ENCODE measurements around the gene ITGB6. TPM values are rescaled to one million over a fixed set of nuclear protein-coding genes. Genes with fewer than 3 reads are reported as not detected.

Gene ITGB6
- total RNA-seq, 1 experiment from 2014 or later: not detected

DNA sequence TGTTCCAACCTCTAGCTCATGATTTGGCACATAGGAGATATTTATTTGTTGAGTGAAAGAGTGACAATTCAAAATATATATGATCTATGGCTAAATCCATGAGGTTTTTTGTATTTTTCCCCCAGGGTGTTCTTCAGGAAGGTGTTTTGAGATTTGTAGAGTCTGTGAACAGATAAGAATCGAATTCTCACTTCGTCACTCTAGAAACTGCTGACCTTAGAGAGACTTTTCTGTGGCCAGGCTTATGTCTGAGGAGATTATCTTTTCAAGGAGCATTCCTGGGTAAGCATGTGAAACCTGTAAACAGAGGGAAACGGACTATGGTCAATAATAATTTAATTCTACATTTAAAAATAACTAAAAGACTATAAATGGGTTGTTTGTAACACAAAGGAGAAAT, 849 bp upstream of the ITGB6 start:
- Mint-ChIP-seq H3K4me3 (no peak overlapping the region), H3K9me3 (peaks cover 3% of the 10 kb centered on the region), H3K27ac (no peak overlapping the region), H3K4me1 (no peaks in the 10 kb centered on the region), H3K27me3 (ENCODE audit: low read depth) (no peaks in the 10 kb centered on the region), H3K36me3 (no peaks in the 10 kb centered on the region)
- ChIA-PET POLR2A (no interaction called here), CTCF (no interaction called here)
- no peak for TF ChIP-seq IRF1 (CRISPR knock-in tag; IDR thresholded peaks at IDR 0.05)
- TF ChIP-seq, protein P1, sequence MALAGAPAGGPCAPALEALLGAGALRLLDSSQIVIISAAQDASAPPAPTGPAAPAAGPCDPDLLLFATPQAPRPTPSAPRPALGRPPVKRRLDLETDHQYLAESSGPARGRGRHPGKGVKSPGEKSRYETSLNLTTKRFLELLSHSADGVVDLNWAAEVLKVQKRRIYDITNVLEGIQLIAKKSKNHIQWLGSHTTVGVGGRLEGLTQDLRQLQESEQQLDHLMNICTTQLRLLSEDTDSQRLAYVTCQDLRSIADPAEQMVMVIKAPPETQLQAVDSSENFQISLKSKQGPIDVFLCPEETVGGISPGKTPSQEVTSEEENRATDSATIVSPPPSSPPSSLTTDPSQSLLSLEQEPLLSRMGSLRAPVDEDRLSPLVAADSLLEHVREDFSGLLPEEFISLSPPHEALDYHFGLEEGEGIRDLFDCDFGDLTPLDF (CRISPR knock-in tag; IDR thresholded peaks at IDR 0.05): no peak
- no peak for TF ChIP-seq ZNF425 (CRISPR knock-in tag; conservative IDR thresholded peaks at IDR 0.05)
- TF ChIP-seq SP1 (CRISPR knock-in tag; conservative IDR thresholded peaks at IDR 0.05): no peak
- ATAC-seq (no peak), DNase-seq (ENCODE audit: low spot score) (no peak)

GRCh38 chr2:160199053-160199452, 1.0 kb downstream of the ITGB6 start:
- TF ChIP-seq ETV6 (CRISPR knock-in tag; IDR thresholded peaks at IDR 0.05): no peak
- no peak for TF ChIP-seq NR1H2 (CRISPR knock-in tag; IDR thresholded peaks at IDR 0.05)
- TF ChIP-seq, protein P2, sequence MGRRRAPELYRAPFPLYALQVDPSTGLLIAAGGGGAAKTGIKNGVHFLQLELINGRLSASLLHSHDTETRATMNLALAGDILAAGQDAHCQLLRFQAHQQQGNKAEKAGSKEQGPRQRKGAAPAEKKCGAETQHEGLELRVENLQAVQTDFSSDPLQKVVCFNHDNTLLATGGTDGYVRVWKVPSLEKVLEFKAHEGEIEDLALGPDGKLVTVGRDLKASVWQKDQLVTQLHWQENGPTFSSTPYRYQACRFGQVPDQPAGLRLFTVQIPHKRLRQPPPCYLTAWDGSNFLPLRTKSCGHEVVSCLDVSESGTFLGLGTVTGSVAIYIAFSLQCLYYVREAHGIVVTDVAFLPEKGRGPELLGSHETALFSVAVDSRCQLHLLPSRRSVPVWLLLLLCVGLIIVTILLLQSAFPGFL (CRISPR knock-in tag; IDR thresholded peaks at IDR 0.05; ENCODE audit: borderline replicate concordance): no peak
- TF ChIP-seq ZNF232 (CRISPR knock-in tag; IDR thresholded peaks at IDR 0.05): no peak
- TF ChIP-seq TCF7 (CRISPR knock-in tag; IDR thresholded peaks at IDR 0.05; ENCODE audit: low read depth): no peak
- POLR2A ChIA-PET: no interaction called here
- Mint-ChIP-seq H3K9me3 (peaks cover 3% of the 10 kb centered on the region), H3K36me3 (no peaks in the 10 kb centered on the region), H3K27me3 (ENCODE audit: low read depth) (no peaks in the 10 kb centered on the region), H3K27ac (no peak overlapping the region), H3K4me1 (no peaks in the 10 kb centered on the region), H3K4me3 (no peak overlapping the region)
- DNase-seq (ENCODE audit: low spot score) (no peak), ATAC-seq (no peak)
- CTCF ChIA-PET: no interaction called here

DNA sequence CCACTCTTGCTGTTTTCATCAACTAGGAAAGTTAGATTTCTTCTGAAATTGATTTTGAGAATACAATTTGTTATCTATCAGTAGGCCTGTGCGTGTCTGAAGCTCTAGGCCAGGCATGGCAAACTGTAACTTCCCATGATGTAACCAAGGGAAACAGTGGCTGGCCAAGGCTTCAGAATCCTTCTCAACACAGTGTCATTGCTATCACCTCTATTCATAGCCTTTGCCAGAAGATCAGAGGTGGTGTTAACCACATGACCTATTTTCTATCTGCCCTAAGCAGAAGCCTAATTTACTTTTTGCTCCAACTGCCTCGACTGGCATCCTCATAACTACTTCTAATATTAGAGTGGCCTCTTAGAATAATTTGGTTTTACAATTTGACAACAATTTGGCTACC, 2.5 kb downstream of the ITGB6 start:
- TF ChIP-seq ARID4B (CRISPR knock-in tag; IDR thresholded peaks at IDR 0.05; ENCODE audit: borderline replicate concordance) (no peak), ZNF423 (CRISPR knock-in tag; IDR thresholded peaks at IDR 0.05) (no peak), GRHL2 (CRISPR knock-in tag; IDR thresholded peaks at IDR 0.05; ENCODE audit: insufficient replicate concordance, severe bottlenecking) (no peak), GTF2I (CRISPR knock-in tag; conservative IDR thresholded peaks at IDR 0.05) (no peak), HMGA2 (CRISPR knock-in tag; IDR thresholded peaks at IDR 0.05) (no peak), ZNF317 (CRISPR knock-in tag; IDR thresholded peaks at IDR 0.05; ENCODE audit: borderline replicate concordance, low read depth) (no peak), TP53 (CRISPR knock-in tag; IDR thresholded peaks at IDR 0.05) (no peak), CREM (CRISPR knock-in tag; IDR thresholded peaks at IDR 0.05) (no peak), ZNF671 (CRISPR knock-in tag; IDR thresholded peaks at IDR 0.05) (no peak), JUN (CRISPR knock-in tag; IDR thresholded peaks at IDR 0.05) (no peak), ZNF263 (CRISPR knock-in tag; IDR thresholded peaks at IDR 0.05; ENCODE audit: low read depth) (no peak)
- TF ChIP-seq, protein P3, sequence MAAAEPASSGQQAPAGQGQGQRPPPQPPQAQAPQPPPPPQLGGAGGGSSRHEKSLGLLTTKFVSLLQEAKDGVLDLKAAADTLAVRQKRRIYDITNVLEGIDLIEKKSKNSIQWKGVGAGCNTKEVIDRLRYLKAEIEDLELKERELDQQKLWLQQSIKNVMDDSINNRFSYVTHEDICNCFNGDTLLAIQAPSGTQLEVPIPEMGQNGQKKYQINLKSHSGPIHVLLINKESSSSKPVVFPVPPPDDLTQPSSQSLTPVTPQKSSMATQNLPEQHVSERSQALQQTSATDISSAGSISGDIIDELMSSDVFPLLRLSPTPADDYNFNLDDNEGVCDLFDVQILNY (CRISPR knock-in tag; IDR thresholded peaks at IDR 0.05): no peak
- TF ChIP-seq, protein P4, sequence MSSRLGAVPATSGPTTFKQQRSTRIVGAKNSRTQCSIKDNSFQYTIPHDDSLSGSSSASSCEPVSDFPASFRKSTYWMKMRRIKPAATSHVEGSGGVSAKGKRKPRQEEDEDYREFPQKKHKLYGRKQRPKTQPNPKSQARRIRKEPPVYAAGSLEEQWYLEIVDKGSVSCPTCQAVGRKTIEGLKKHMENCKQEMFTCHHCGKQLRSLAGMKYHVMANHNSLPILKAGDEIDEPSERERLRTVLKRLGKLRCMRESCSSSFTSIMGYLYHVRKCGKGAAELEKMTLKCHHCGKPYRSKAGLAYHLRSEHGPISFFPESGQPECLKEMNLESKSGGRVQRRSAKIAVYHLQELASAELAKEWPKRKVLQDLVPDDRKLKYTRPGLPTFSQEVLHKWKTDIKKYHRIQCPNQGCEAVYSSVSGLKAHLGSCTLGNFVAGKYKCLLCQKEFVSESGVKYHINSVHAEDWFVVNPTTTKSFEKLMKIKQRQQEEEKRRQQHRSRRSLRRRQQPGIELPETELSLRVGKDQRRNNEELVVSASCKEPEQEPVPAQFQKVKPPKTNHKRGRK (CRISPR knock-in tag; IDR thresholded peaks at IDR 0.05; ENCODE audit: borderline replicate concordance): no peak
- Mint-ChIP-seq H3K9me3 (peaks cover 3% of the 10 kb centered on the region), H3K27ac (no peak overlapping the region), H3K4me3 (no peak overlapping the region), H3K27me3 (ENCODE audit: low read depth) (no peaks in the 10 kb centered on the region), H3K36me3 (no peaks in the 10 kb centered on the region), H3K4me1 (no peaks in the 10 kb centered on the region)
- ChIA-PET POLR2A (interaction anchor here (0.7 kb wide), 1 partner anchor 98 kb away, joined by 3 read pairs; no protein-coding TSS in a partner anchor), CTCF (no interaction called here)
- no peak for ATAC-seq
- DNase-seq (ENCODE audit: low spot score): no peak

Measured in WTC11 (cell line).